ENCODE results near the gene THEM4.

GRCh38 chr1:151860504-151861187 is 48.7 kb downstream of the THEM4 start:
- TF ChIP-seq CTCF (IDR thresholded peaks at IDR 0.05) = no peak
- no peak for TF ChIP-seq EZH2 (IDR thresholded peaks at IDR 0.05; ENCODE audit: borderline replicate concordance, insufficient read depth, low read depth, low read length, poor library complexity, severe bottlenecking)

Data from B cell (primary cell).